GM12878 (cell line): ENCODE data around the gene BCL2. TPM values are rescaled to one million over a fixed set of nuclear protein-coding genes. Genes with fewer than 3 reads are reported as not detected.

Source experiments
- ATF7 ChIP-seq: fragments of 450-650 bp; IDR thresholded peaks from 2 replicates; pipeline ENCODE4 v1.6.1; 2016; ENCODE audit warnings: low read depth, mild to moderate bottlenecking
- FOXM1 ChIP-seq: IDR thresholded peaks from 2 replicates; pipeline ENCODE4 v1.6.1; 2012; ENCODE audit warnings: low read depth, mild to moderate bottlenecking, inconsistent platforms, low read length, moderate library complexity
- HCFC1 ChIP-seq: fragments of 150-350 bp; IDR thresholded peaks from 2 replicates; pipeline ENCODE4 v1.6.1; 2014; ENCODE audit warnings: low read length
- HDAC6 ChIP-seq: fragments of 200-600 bp; sonication (generic); IDR thresholded peaks from one replicate; pipeline ENCODE4 v1.8.0; 2017; ENCODE audit warnings: antibody characterized with exemption; ENCODE audit not compliant: unreplicated experiment
- MTA2 ChIP-seq: fragments of 450-650 bp; IDR thresholded peaks from 2 replicates; pipeline ENCODE4 v1.6.1; 2016; ENCODE audit warnings: low read depth, mild to moderate bottlenecking, moderate library complexity
- NFXL1 ChIP-seq: fragments of 450-650 bp; IDR thresholded peaks from 2 replicates; pipeline ENCODE4 v1.6.1; 2017; ENCODE audit warnings: antibody characterized with exemption, mild to moderate bottlenecking, borderline replicate concordance
- NR2C1 ChIP-seq: fragments of 450-650 bp; IDR thresholded peaks from 2 replicates; pipeline ENCODE4 v1.6.1; 2017; ENCODE audit warnings: antibody characterized with exemption, mild to moderate bottlenecking, moderate library complexity
- POLR2A ChIP-seq: IDR thresholded peaks from 2 replicates; pipeline ENCODE4 v1.6.1; 2011; ENCODE audit warnings: low read depth, mild to moderate bottlenecking, low read length
- POLR2AphosphoS5 ChIP-seq: IDR thresholded peaks from 2 replicates; pipeline ENCODE4 v1.6.1; 2011; ENCODE audit warnings: mild to moderate bottlenecking, low read length, inconsistent platforms
- RAD51 ChIP-seq: fragments of 450-650 bp; IDR thresholded peaks from 2 replicates; pipeline ENCODE4 v1.6.1; 2016; ENCODE audit warnings: moderate library complexity, mild to moderate bottlenecking, inconsistent platforms
- RB1 ChIP-seq: fragments of 450-650 bp; formaldehyde crosslinking; IDR thresholded peaks from 2 replicates; pipeline ENCODE4 v1.6.1; 2017; ENCODE audit warnings: mild to moderate bottlenecking, borderline replicate concordance
- RUNX3 ChIP-seq: IDR thresholded peaks from 2 replicates; pipeline ENCODE4 v1.6.1; 2012; ENCODE audit warnings: low read length, inconsistent platforms
- SMAD5 ChIP-seq: IDR thresholded peaks from 2 replicates; pipeline ENCODE4 v1.6.1; 2016; ENCODE audit warnings: antibody characterized with exemption, low read depth
- SREBF2 ChIP-seq: IDR thresholded peaks from 2 replicates; pipeline ENCODE4 v1.6.1; 2012; ENCODE audit warnings: mild to moderate bottlenecking, low read length
- SUPT20H ChIP-seq: IDR thresholded peaks from 2 replicates; pipeline ENCODE4 v1.6.1; 2011; ENCODE audit warnings: low read depth, mild to moderate bottlenecking, low read length, moderate library complexity, borderline replicate concordance; ENCODE audit not compliant: control insufficient read depth
- ZNF207 ChIP-seq: fragments of 450-650 bp; IDR thresholded peaks from 2 replicates; pipeline ENCODE4 v1.6.1; 2014; ENCODE audit warnings: antibody characterized with exemption, mild to moderate bottlenecking, borderline replicate concordance
- ZNF217 ChIP-seq: fragments of 450-650 bp; IDR thresholded peaks from 2 replicates; pipeline ENCODE4 v1.6.1; 2017; ENCODE audit warnings: antibody characterized with exemption, mild to moderate bottlenecking
- ZNF592 ChIP-seq: fragments of 450-650 bp; IDR thresholded peaks from 2 replicates; pipeline ENCODE4 v1.6.1; 2017; ENCODE audit warnings: mild to moderate bottlenecking, moderate library complexity
- polyA plus RNA-seq, 11 experiments: library from polyadenylated mRNA; depleted of rRNA in 4 of 11; unstranded in 6 of 11; stranded (reverse) in 5 of 11; fragments of >200 nt; fragmentation: Nextera tagmentation in 4 of 11; fragmentation: Illumina TruSeq in 1 of 11; extraction: Ambion mirVana in 4 of 11; extraction: Trizol in 1 of 11; gene quantifications; 1 replicate in 1 of 11; 2 replicates in 10 of 11; pipeline versions ENCODE4 v1.2.1 to v1.2.3, GENCODE V29; 2011 to 2016; ENCODE audit warnings: inconsistent platforms in 2 of 11, missing spikeins in 2 of 11, low read depth in 1 of 11
- total RNA-seq, 4 experiments: library from RNA; depleted of rRNA in 3 of 4; stranded (reverse); fragments of >200 nt in 3 of 4; fragmentation: Illumina TruSeq in 1 of 4; extraction: Trizol in 1 of 4; gene quantifications; 2 replicates each; pipeline versions ENCODE4 v1.2.1 to v1.2.3, GENCODE V29; 2013 to 2021
- TF ChIP-seq, protein P1 (sequence below): fragments of 450-650 bp; IDR thresholded peaks from 2 replicates; pipeline ENCODE4 v1.6.1; 2017; ENCODE audit warnings: antibody characterized with exemption, mild to moderate bottlenecking, moderate library complexity
- TF ChIP-seq, protein P2 (sequence below): IDR thresholded peaks from 2 replicates; pipeline ENCODE4 v1.6.1; 2011; ENCODE audit warnings: low read depth, low read length, improper control_type of control experiment, borderline replicate concordance
- TF ChIP-seq, protein P3 (sequence below): fragments of 450-650 bp; IDR thresholded peaks from 2 replicates; pipeline ENCODE4 v1.6.1; 2017; ENCODE audit warnings: mild to moderate bottlenecking

BCL2 gene
- total and polyA plus RNA-seq, 10 of the 15 experiments (the other 5 are each of a cell fraction or from before 2014, with no cell fraction given), result 4.1 to 47.8 (median 19.3) TPM

GRCh38 chr18:63367053-63367953, 47.7 kb upstream of the BCL2 start, which contains the start of gene KDSR (continued):
- TF ChIP-seq, protein P1, sequence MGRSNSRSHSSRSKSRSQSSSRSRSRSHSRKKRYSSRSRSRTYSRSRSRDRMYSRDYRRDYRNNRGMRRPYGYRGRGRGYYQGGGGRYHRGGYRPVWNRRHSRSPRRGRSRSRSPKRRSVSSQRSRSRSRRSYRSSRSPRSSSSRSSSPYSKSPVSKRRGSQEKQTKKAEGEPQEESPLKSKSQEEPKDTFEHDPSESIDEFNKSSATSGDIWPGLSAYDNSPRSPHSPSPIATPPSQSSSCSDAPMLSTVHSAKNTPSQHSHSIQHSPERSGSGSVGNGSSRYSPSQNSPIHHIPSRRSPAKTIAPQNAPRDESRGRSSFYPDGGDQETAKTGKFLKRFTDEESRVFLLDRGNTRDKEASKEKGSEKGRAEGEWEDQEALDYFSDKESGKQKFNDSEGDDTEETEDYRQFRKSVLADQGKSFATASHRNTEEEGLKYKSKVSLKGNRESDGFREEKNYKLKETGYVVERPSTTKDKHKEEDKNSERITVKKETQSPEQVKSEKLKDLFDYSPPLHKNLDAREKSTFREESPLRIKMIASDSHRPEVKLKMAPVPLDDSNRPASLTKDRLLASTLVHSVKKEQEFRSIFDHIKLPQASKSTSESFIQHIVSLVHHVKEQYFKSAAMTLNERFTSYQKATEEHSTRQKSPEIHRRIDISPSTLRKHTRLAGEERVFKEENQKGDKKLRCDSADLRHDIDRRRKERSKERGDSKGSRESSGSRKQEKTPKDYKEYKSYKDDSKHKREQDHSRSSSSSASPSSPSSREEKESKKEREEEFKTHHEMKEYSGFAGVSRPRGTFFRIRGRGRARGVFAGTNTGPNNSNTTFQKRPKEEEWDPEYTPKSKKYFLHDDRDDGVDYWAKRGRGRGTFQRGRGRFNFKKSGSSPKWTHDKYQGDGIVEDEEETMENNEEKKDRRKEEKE, result no peak
- TF ChIP-seq HCFC1 (no peak; the same call in 1 of the 2 replicates), FOXM1 (0 out of 2 replicates have a peak, but pooled peaks have one; percentile 27), NR2C1 (peak; percentile 56), ZNF592 (no peak), RUNX3 (peak; percentile 67), SREBF2 (no peak), ZNF217 (no peak), RB1 (0 out of 2 replicates have a peak, but pooled peaks have one; percentile 38), SMAD5 (peak; percentile 23; the same call in 1 of the 2 replicates), HDAC6 (no peak), RAD51 (no peak), POLR2A (peak; percentile 84), ZNF207 (no peak), MTA2 (0 out of 2 replicates have a peak, but pooled peaks have one; percentile 35), NFXL1 (no peak), SUPT20H (no peak), POLR2AphosphoS5 (peak; percentile 88), ATF7 (0 out of 2 replicates have a peak, but pooled peaks have one; percentile 10)
- TF ChIP-seq, protein P2, sequence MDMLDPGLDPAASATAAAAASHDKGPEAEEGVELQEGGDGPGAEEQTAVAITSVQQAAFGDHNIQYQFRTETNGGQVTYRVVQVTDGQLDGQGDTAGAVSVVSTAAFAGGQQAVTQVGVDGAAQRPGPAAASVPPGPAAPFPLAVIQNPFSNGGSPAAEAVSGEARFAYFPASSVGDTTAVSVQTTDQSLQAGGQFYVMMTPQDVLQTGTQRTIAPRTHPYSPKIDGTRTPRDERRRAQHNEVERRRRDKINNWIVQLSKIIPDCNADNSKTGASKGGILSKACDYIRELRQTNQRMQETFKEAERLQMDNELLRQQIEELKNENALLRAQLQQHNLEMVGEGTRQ, result no peak
- TF ChIP-seq, protein P3, sequence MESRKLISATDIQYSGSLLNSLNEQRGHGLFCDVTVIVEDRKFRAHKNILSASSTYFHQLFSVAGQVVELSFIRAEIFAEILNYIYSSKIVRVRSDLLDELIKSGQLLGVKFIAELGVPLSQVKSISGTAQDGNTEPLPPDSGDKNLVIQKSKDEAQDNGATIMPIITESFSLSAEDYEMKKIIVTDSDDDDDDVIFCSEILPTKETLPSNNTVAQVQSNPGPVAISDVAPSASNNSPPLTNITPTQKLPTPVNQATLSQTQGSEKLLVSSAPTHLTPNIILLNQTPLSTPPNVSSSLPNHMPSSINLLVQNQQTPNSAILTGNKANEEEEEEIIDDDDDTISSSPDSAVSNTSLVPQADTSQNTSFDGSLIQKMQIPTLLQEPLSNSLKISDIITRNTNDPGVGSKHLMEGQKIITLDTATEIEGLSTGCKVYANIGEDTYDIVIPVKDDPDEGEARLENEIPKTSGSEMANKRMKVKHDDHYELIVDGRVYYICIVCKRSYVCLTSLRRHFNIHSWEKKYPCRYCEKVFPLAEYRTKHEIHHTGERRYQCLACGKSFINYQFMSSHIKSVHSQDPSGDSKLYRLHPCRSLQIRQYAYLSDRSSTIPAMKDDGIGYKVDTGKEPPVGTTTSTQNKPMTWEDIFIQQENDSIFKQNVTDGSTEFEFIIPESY, result no peak
